BLaER1 treated with 17β-estradiol and CSF1 and Interleukin-3, amounts not matched to agents 10 nM and 100 nM (cell line): Measurements from ENCODE around the gene LRRN4.
"Not testable (repeated sequence)": the region's sequence is repeated elsewhere in the genome, so short reads cannot be mapped to it uniquely, and the experiment has no call there.

ENCODE experiments used
- H3K27ac ChIP-seq, 11 experiments: shearing (Covaris generic); formaldehyde crosslinking; 2 replicates each; pipeline ENCODE4 v1.8.1; 2022
- H3K27me3 ChIP-seq, 11 experiments: shearing (Covaris generic); formaldehyde crosslinking; 2 replicates each; pipeline ENCODE4 v1.8.1; 2022
- H3K36me3 ChIP-seq, 11 experiments: shearing (Covaris generic); formaldehyde crosslinking; 2 replicates each; pipeline ENCODE4 v1.8.1; 2022
- H3K4me1 ChIP-seq, 10 experiments: shearing (Covaris generic); formaldehyde crosslinking; 2 replicates each; pipeline ENCODE4 v1.8.1; 2022
- H3K4me2 ChIP-seq, 11 experiments: shearing (Covaris generic); formaldehyde crosslinking; 2 replicates each; pipeline ENCODE4 v1.8.1; 2022
- H3K4me3 ChIP-seq, 10 experiments: shearing (Covaris generic); formaldehyde crosslinking; 2 replicates each; pipeline ENCODE4 v1.8.1; 2022
- H3K9ac ChIP-seq, 11 experiments: shearing (Covaris generic); formaldehyde crosslinking; 2 replicates each; pipeline ENCODE4 v1.8.1; 2022
- H3K9me3 ChIP-seq, 11 experiments: shearing (Covaris generic); formaldehyde crosslinking; replicated peaks in 1 of 11; 2 replicates each; pipeline ENCODE4 v1.8.1; 2022
- H4K20me1 ChIP-seq, 11 experiments: shearing (Covaris generic); formaldehyde crosslinking; 2 replicates each; pipeline ENCODE4 v1.8.1; 2022
- Cebpa-rat ChIP-seq, 11 experiments: shearing (Covaris generic); IDR thresholded peaks; 2 replicates each; pipeline ENCODE4 v1.8.1; 2022

Gene LRRN4

GRCh38 chr20:6055161-6055783, 1.4 kb upstream of the LRRN4 start:
- no peak overlapping the region for H3K4me3 ChIP-seq
- 0 out of 22 replicates have a peak overlapping the region, but pooled peaks of 1 of the 11 experiments have one; percentile 4 for H3K4me2 ChIP-seq
- peaks cover 0 to 13% (median 9%) of the 10 kb centered on the region in 10 experiments; a peak in 10 of 20 replicates for H3K4me1 ChIP-seq
- H3K9ac ChIP-seq: no peak overlapping the region
- peaks cover 30 to 42% (median 40%) of the 10 kb centered on the region in 11 experiments for H3K27me3 ChIP-seq
- peaks cover 0 to 11% (median 0%) of the 10 kb centered on the region in 11 experiments; a peak in 2 of 22 replicates for H4K20me1 ChIP-seq
- no peak overlapping the region for H3K27ac ChIP-seq
- no peaks in the 10 kb centered on the region for H3K36me3 ChIP-seq
- no peak for TF ChIP-seq Cebpa-rat (IDR thresholded peaks at IDR 0.05)
- peaks cover 0 to 12% (median 9%) of the 10 kb centered on the region in 11 experiments; a peak in 10 of 22 replicates for H3K9me3 ChIP-seq

GRCh38 chr20:6054689-6055051, 810 bp upstream of the LRRN4 start:
- not testable (repeated sequence) for H3K36me3 ChIP-seq, H3K4me2 ChIP-seq, H3K27ac ChIP-seq, H3K4me3 ChIP-seq, H3K9ac ChIP-seq
- Histone ChIP-seq H4K20me1 (peaks cover 0 to 11% (median 0%) of the 10 kb centered on the region in 11 experiments; a peak in 2 of 22 replicates), H3K9me3 (peaks cover 0 to 12% (median 9%) of the 10 kb centered on the region in 11 experiments; a peak in 10 of 22 replicates), H3K27me3 (peaks cover 30 to 44% (median 42%) of the 10 kb centered on the region in 11 experiments), H3K4me1 (peaks cover 0 to 13% (median 9%) of the 10 kb centered on the region in 10 experiments; a peak in 10 of 20 replicates)

DNA sequence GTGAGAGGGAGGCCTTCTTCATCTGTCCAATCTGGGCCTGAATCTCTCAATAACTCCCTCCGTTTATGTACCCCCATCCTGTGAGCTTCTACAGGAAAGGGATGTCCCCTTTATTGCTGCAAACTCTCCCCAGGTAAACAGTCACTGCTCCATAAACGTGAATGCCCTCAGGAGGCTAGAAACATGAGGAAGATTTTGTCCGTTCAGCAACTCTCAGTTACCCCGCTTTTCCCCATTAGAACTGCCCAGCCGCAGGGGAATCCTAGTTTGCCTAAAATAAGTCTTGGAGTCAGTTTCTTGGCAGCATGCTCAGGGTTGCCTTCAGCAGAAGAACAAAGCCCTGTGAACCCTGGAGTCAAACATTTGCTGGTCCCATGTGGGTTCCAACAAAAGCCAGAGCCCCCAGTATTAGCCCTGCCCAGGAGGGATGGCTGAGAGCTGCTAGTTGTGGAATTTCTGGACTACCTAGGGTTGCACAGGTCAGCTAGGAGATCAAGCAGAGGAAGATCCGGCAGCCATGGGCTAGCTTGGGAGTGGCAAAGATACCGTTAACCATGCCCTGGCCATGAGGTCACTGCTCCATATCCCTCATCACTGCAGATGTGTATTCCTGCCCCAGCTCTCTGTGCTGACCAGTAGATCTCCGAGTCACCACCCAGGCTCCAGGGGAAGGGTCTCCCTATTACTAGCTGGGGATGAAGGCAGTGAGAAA, 640 bp downstream of the LRRN4 start:
- peaks cover 0 to 11% (median 0%) of the 10 kb centered on the region in 11 experiments; a peak in 2 of 22 replicates for H4K20me1 ChIP-seq
- H3K4me2 ChIP-seq: no peak overlapping the region
- peaks cover 0 to 12% (median 9%) of the 10 kb centered on the region in 11 experiments; a peak in 10 of 22 replicates for H3K9me3 ChIP-seq
- no peak overlapping the region for H3K27ac ChIP-seq
- H3K36me3 ChIP-seq: no peaks in the 10 kb centered on the region
- H3K4me3 ChIP-seq: no peak overlapping the region
- peaks cover 30 to 44% (median 42%) of the 10 kb centered on the region in 11 experiments for H3K27me3 ChIP-seq
- H3K4me1 ChIP-seq: peaks cover 0 to 13% (median 9%) of the 10 kb centered on the region in 10 experiments; a peak in 10 of 20 replicates
- no peak overlapping the region for H3K9ac ChIP-seq
- TF ChIP-seq Cebpa-rat (IDR thresholded peaks at IDR 0.05): no peak

- Histone ChIP-seq H3K36me3 (no peaks in the 10 kb centered on the region), H3K27me3 (peaks cover 30 to 44% (median 42%) of the 10 kb centered on the region in 11 experiments), H3K4me3 (no peak overlapping the region), H3K4me1 (peaks cover 0 to 6% (median 0%) of the 10 kb centered on the region in 10 experiments; a peak in 2 of 20 replicates), H3K9ac (no peak overlapping the region), H3K27ac (no peak overlapping the region), H4K20me1 (peaks cover 0 to 11% (median 0%) of the 10 kb centered on the region in 11 experiments; a peak in 2 of 22 replicates), H3K4me2 (no peak overlapping the region), H3K9me3 (peaks cover 0 to 12% (median 9%) of the 10 kb centered on the region in 11 experiments; a peak in 10 of 22 replicates)
- no peak for TF ChIP-seq Cebpa-rat (IDR thresholded peaks at IDR 0.05)
Measured at GRCh38 chr20:6051505-6051904, 2.4 kb downstream of the LRRN4 start.

DNA sequence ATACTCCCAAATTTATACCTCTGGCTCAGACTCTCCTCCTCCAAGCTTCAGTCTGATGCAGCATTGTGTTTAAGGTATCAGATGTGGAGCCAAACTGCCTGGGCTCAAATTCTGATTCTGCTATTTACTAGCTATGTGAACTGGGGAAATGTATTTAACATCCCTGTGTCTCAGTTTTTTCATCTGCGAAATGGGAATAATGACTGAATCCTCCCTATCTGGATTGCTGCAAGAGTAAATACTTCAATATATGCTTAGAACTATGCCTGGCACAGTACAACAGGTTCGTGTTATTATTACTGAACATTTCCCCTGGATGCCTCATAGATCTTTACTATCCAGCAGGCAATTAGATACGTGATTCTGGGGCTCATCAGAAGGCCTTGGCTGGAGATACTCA, 5.5 kb downstream of the LRRN4 start:
- Histone ChIP-seq H3K36me3 (peaks cover 0 to 10% (median 0%) of the 10 kb centered on the region in 11 experiments; a peak in 4 of 22 replicates), H4K20me1 (peaks cover 0 to 16% (median 0%) of the 10 kb centered on the region in 11 experiments; a peak in 3 of 22 replicates), H3K4me3 (no peak overlapping the region), H3K4me1 (peaks cover 0 to 6% (median 0%) of the 10 kb centered on the region in 10 experiments; a peak in 2 of 20 replicates), H3K9ac (no peak overlapping the region), H3K27me3 (peaks cover 27 to 35% (median 33%) of the 10 kb centered on the region in 11 experiments), H3K27ac (no peak overlapping the region), H3K9me3 (peaks cover 0 to 12% (median 9%) of the 10 kb centered on the region in 11 experiments; a peak in 10 of 22 replicates), H3K4me2 (no peak overlapping the region)
- no peak for TF ChIP-seq Cebpa-rat (IDR thresholded peaks at IDR 0.05)

DNA sequence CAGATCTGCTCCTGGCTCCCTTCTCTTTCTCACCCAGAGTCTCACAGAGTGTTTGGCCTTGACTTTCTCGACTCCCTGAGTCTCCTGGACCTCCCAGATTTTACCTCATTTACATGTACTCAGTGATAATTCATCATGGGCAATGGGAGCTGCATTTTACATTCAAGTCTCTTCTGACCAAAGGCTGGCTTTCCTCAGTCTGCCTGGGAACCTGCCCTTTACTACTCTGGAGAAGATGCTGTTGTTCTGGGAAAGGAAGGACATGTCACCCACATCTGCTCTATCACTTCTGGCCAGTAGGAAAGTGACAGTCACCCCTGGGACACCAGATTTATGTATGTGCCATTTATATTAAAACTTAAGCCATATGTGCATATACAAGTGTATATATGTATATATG, 7.4 kb downstream of the LRRN4 start:
- Histone ChIP-seq H3K27ac (no peak overlapping the region), H3K36me3 (peaks cover 10 to 28% (median 11%) of the 10 kb centered on the region in 11 experiments), H4K20me1 (peaks cover 0 to 14% (median 0%) of the 10 kb centered on the region in 11 experiments; a peak in 3 of 22 replicates), H3K4me2 (no peak overlapping the region), H3K9me3 (no peaks in the 10 kb centered on the region), H3K9ac (no peak overlapping the region), H3K4me1 (peaks cover 0 to 6% (median 0%) of the 10 kb centered on the region in 10 experiments; a peak in 2 of 20 replicates), H3K27me3 (peaks cover 7 to 16% (median 13%) of the 10 kb centered on the region in 11 experiments), H3K4me3 (no peak overlapping the region)
- no peak for TF ChIP-seq Cebpa-rat (IDR thresholded peaks at IDR 0.05)

GRCh38 chr20:6045566-6045965, 8.3 kb downstream of the LRRN4 start:
- no peak overlapping the region for H3K4me3 ChIP-seq
- H3K4me1 ChIP-seq: peaks cover 0 to 6% (median 0%) of the 10 kb centered on the region in 10 experiments; a peak in 1 of 20 replicates
- H4K20me1 ChIP-seq: peaks cover 0 to 23% (median 0%) of the 10 kb centered on the region in 11 experiments; a peak in 4 of 22 replicates
- peaks cover 0 to 8% (median 0%) of the 10 kb centered on the region in 11 experiments; a peak in 5 of 22 replicates for H3K9me3 ChIP-seq
- no peak overlapping the region for H3K4me2 ChIP-seq
- H3K36me3 ChIP-seq: peaks cover 18 to 37% (median 20%) of the 10 kb centered on the region in 11 experiments
- no peak for TF ChIP-seq Cebpa-rat (IDR thresholded peaks at IDR 0.05)
- H3K27ac ChIP-seq: no peak overlapping the region
- no peak overlapping the region for H3K9ac ChIP-seq
- peaks cover 0 to 7% (median 5%) of the 10 kb centered on the region in 11 experiments; a peak in 18 of 22 replicates for H3K27me3 ChIP-seq

DNA sequence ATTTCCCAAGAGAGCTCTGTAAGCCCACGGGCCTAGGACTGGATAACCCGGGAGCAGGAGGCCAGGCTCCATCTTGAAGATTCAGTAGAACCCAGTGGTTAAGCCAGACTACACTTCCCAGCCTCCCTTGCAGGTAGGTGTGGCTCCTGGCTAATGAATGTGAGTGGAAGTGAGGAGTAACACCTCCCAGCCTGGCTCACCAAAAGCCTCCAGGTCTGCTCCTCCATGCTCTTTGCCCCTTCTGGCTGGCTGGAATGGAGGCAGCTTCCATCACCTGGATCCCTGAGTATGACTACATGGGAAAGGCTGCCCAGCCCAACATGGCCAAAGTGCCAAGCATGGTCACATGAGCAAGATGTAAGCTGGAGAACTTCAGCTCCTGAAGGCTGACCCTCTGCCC, 9.7 kb downstream of the LRRN4 start:
- no peak for TF ChIP-seq Cebpa-rat (IDR thresholded peaks at IDR 0.05)
- no peak overlapping the region for H3K27ac ChIP-seq
- no peak overlapping the region for H3K4me3 ChIP-seq
- peaks cover 0 to 8% (median 0%) of the 10 kb centered on the region in 11 experiments; a peak in 5 of 22 replicates for H3K9me3 ChIP-seq
- no peak overlapping the region for H3K4me2 ChIP-seq
- no peak overlapping the region for H3K9ac ChIP-seq
- peaks cover 0 to 6% (median 0%) of the 10 kb centered on the region in 10 experiments; a peak in 1 of 20 replicates for H3K4me1 ChIP-seq
- peaks cover 33 to 52% (median 34%) of the 10 kb centered on the region in 11 experiments for H3K36me3 ChIP-seq
- H4K20me1 ChIP-seq: peaks cover 0 to 24% (median 0%) of the 10 kb centered on the region in 11 experiments; a peak in 6 of 22 replicates
- H3K27me3 ChIP-seq: no peaks in the 10 kb centered on the region
